Measurements from ENCODE around the gene PKN1. TPM values are rescaled to one million over a fixed set of nuclear protein-coding genes. Genes with fewer than 3 reads are reported as not detected.

Gene PKN1
- total RNA-seq, 2 experiments from 2014 or later: 159 to 164 TPM

DNA sequence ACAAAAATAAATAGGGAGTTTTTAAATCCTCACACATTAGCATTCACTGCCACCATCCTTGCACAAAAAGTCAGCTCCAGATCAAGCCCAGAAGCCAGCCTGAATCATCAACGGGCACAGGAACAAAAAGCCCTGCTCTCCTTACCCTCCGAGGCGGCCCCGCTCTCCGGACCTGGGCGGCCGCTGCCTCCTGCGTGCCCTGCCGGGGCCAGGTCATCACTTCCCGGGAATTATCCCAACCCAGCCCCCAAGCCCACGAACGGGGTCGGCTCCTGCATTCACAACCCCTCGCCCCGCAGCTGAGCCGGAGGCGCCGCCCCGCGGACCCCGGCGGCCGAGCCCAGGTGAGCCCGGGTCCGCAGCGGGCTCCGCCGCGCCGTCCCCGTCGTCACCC is 84.3 kb downstream of the PKN1 start:
- CTCF ChIA-PET: interaction anchor here (0.6 to 1.7 kb wide), 5 partner anchors 11 to 38 kb away, joined by 3 to 6 read pairs (median 3); no protein-coding TSS in a partner anchor
- peak overlapping the region; percentile 89 for H3K4me3 Mint-ChIP-seq
- intact Hi-C loops (cut with micrococcal nuclease): loop anchor here (5.0 kb wide), 1 partner anchor 170 kb away; no protein-coding TSS in a partner anchor
- no peaks in the 10 kb centered on the region for H3K27me3 Mint-ChIP-seq (ENCODE audit: low read depth)
- H3K9me3 Mint-ChIP-seq: no peaks in the 10 kb centered on the region
- peaks cover 36% of the 10 kb centered on the region for H3K36me3 Mint-ChIP-seq (ENCODE audit: low read depth)
- peak overlapping the region; percentile 83 for H3K27ac Mint-ChIP-seq
- peaks cover 58% of the 10 kb centered on the region for H3K4me1 Mint-ChIP-seq (ENCODE audit: low read depth)
- DNase-seq: no peak

- intact Hi-C loops (cut with micrococcal nuclease): loop anchor here (1.0 to 5.0 kb wide), 6 partner anchors 11 to 381 kb away; partner anchors contain the start of genes DDX39A and TECR
- DNase-seq: peak; percentile 70
- Mint-ChIP-seq H3K27me3 (ENCODE audit: low read depth) (no peaks in the 10 kb centered on the region), H3K9me3 (no peaks in the 10 kb centered on the region), H3K4me3 (peak within 1 kb of the TSS; percentile 89), H3K36me3 (ENCODE audit: low read depth) (peaks cover 36% of the 10 kb centered on the region), H3K4me1 (ENCODE audit: low read depth) (peaks cover 63% of the 10 kb centered on the region), H3K27ac (peak within 1 kb of the TSS; percentile 92)
- CTCF ChIA-PET: interaction anchor here (0.6 to 1.7 kb wide), 4 partner anchors 11 to 39 kb away, joined by 3 to 6 read pairs (median 4); no protein-coding TSS in a partner anchor
Measured at GRCh38 chr19:14517840-14518505, 84.9 kb downstream of the PKN1 start, which contains the start of gene DNAJB1. TSS of gene DNAJB1 (minus strand) at chr19:14518397. CDS start at chr19:14518349, 48 bp downstream.

DNA sequence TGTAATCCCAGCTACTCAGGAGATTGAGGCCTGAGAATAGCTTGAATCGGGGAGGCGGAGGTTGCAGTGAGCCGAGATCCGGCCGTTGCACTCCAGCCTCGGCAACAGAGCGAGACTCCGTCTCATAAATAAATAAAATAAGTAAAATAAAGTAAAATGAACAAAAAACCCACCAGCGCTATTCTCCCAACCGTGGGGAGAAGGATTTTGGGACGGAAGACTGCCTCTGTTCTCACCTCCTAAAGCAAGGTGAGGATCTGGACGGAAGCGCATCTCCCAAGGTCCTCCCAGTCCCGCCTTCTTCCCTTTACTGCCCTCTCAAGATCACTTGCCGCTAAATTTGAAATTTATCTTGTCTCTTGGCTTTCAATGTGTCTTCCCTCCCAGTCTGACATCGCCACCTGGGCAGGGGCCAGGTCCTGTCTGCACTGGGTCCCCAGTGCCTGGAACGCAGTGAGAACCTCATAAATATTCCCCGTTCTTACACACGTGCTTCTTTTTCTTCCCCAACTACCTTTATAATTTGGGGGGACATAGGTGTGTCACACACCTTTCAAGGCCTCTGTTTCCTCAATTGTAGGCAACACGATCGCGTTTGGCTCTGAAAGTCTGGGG is 86.2 kb downstream of the PKN1 start:
- Mint-ChIP-seq H3K27ac (peak overlapping the region; percentile 91), H3K36me3 (ENCODE audit: low read depth) (peaks cover 34% of the 10 kb centered on the region), H3K4me1 (ENCODE audit: low read depth) (peaks cover 71% of the 10 kb centered on the region), H3K27me3 (ENCODE audit: low read depth) (no peaks in the 10 kb centered on the region), H3K4me3 (peak overlapping the region; percentile 84), H3K9me3 (no peaks in the 10 kb centered on the region)
- no peak for DNase-seq
- intact Hi-C loops (cut with micrococcal nuclease): loop anchor here (5.0 kb wide), 1 partner anchor 168 kb away; no protein-coding TSS in a partner anchor
- CTCF ChIA-PET: interaction anchor here (1.2 to 1.4 kb wide), 2 partner anchors 14 to 39 kb away, joined by 3 to 4 read pairs; no protein-coding TSS in a partner anchor

DNA sequence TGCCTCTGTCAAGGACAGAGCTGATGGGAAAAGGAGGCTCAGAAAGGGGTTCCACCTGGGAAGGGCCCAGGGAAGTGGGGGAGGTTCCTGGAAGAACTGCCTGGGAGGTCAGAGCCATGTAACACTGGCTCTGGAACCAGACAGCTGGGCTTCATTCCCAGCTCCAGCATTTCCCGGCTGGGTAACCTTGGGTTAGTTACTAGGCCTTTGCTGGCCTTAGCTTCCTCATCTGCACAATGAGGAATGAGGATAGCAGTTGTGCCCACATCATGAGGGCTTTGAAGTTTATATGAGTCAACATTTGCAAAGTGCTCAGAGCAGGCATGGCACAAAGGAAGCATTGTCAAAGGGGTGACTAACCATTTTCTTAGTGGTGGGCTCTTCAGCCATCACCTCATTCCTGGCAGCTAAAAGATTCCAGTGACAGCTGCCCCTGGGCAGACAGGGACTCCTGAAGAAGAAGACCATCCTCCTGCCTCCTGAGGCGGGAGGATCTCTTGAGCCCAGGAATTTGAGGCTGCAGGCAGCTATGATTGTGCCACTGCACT is 86.8 kb downstream of the PKN1 start:
- peak overlapping the region; percentile 91 for H3K27ac Mint-ChIP-seq
- CTCF ChIA-PET: interaction anchor here (1.4 kb wide), 1 partner anchor 14 kb away, joined by 4 read pairs; no protein-coding TSS in a partner anchor
- peak overlapping the region; percentile 84 for H3K4me3 Mint-ChIP-seq
- no peaks in the 10 kb centered on the region for H3K27me3 Mint-ChIP-seq (ENCODE audit: low read depth)
- H3K4me1 Mint-ChIP-seq (ENCODE audit: low read depth): peaks cover 65% of the 10 kb centered on the region
- intact Hi-C loops (cut with micrococcal nuclease): loop anchor here (5.0 kb wide), 2 partner anchors 138 to 167 kb away; partner anchors contain the start of gene ADGRE5
- H3K9me3 Mint-ChIP-seq: no peaks in the 10 kb centered on the region
- DNase-seq: peak; percentile 55
- peaks cover 28% of the 10 kb centered on the region for H3K36me3 Mint-ChIP-seq (ENCODE audit: low read depth)

DNA sequence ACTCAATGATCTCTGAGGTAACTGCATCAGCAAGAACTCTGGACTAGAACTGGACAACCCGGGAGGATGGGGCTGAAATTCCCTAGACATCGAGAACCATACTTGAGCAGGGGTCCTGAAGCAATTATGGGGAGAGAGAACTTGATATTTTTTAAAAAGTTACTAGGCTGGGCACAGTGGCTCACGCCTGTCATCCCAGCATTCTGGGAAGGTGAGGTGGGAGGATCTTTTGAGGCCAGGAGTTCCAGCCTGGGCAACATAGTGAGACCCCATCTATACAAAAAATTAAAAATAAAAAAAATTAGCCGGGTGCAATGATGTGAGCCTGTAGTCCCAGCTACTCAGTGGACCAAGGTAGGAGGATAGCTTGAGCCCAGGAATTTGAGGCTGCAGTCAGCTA is 87.4 kb downstream of the PKN1 start:
- CTCF ChIA-PET: interaction anchor here (0.7 to 1.1 kb wide), 2 partner anchors 15 to 159 kb away, joined by 4 read pairs; no protein-coding TSS in a partner anchor
- no peak overlapping the region for H3K4me3 Mint-ChIP-seq
- intact Hi-C loops (cut with micrococcal nuclease): loop anchor here (5.0 kb wide), 1 partner anchor 138 kb away; the partner anchor contains the start of gene ADGRE5
- H3K9me3 Mint-ChIP-seq: no peaks in the 10 kb centered on the region
- H3K27me3 Mint-ChIP-seq (ENCODE audit: low read depth): no peaks in the 10 kb centered on the region
- H3K36me3 Mint-ChIP-seq (ENCODE audit: low read depth): peaks cover 22% of the 10 kb centered on the region
- H3K27ac Mint-ChIP-seq: peak overlapping the region; percentile 91
- no peak for DNase-seq
- H3K4me1 Mint-ChIP-seq (ENCODE audit: low read depth): peaks cover 59% of the 10 kb centered on the region

Other genes with a start within 250 kb of the PKN1 start
- 10 to 100 TPM; 13.5 to 14.6 TPM for gene ADGRL1, start 227.1 kb upstream of the PKN1 start, total RNA-seq
- 100 to 1,000 TPM; 173 to 187 TPM for gene ADGRE5, start 51.9 kb upstream of the PKN1 start, total RNA-seq
- gene DDX39A, start 14.0 kb upstream of the PKN1 start, total RNA-seq: 100 to 1,000 TPM; 219 to 227 TPM
- gene PTGER1, start 42.0 kb downstream of the PKN1 start, total RNA-seq: not detected
- gene GIPC1, start 62.8 kb downstream of the PKN1 start, total RNA-seq: 10 to 100 TPM; 15.4 to 16.5 TPM
- gene DNAJB1, start 85.1 kb downstream of the PKN1 start, total RNA-seq: 10 to 100 TPM; 48.1 to 49.5 TPM
- 100 to 1,000 TPM; 102 to 105 TPM for gene TECR, start 96.3 kb downstream of the PKN1 start, total RNA-seq
- 100 to 1,000 TPM; 117 to 123 TPM for gene NDUFB7, start 138.8 kb downstream of the PKN1 start, total RNA-seq
- gene CLEC17A, start 149.8 kb downstream of the PKN1 start, total RNA-seq: under 1 TPM; 0.15 to 0.26 TPM
- gene ADGRE3, start 241.5 kb downstream of the PKN1 start, total RNA-seq: not detected

All from activated naive CD4-positive, alpha-beta T cell treated with anti-CD3 and anti-CD28 coated beads for 36 hours (primary cell).